Large intestine (tissue), 3 donors: ENCODE data around the gene ADARB1. TPM values are rescaled to one million over a fixed set of nuclear protein-coding genes. Genes with fewer than 3 reads are reported as not detected.

Experiments used
- DNase-seq, 2 donors: peaks; one replicate each; pipeline versions ENCODE4 v3.0.0 to v3.0.0-alpha.2; 2013
- H3K27ac ChIP-seq: one replicate; pipeline ENCODE4 v1.5.1; 2013; ENCODE audit warnings: low read length
- H3K27me3 ChIP-seq: 2 replicates; pipeline ENCODE4 v1.6.1; 2013; ENCODE audit warnings: low read length; ENCODE audit not compliant: control insufficient read depth, insufficient read depth
- H3K36me3 ChIP-seq: 2 replicates; pipeline ENCODE4 v1.6.1; 2013; ENCODE audit warnings: low read length; ENCODE audit not compliant: control insufficient read depth, insufficient read depth
- H3K4me1 ChIP-seq: one replicate; pipeline ENCODE4 v1.6.1; 2013; ENCODE audit warnings: low read length; ENCODE audit not compliant: control insufficient read depth, insufficient read depth
- H3K4me3 ChIP-seq: one replicate; pipeline ENCODE4 v1.5.1; 2013; ENCODE audit warnings: low read length
- H3K9me3 ChIP-seq: one replicate; pipeline ENCODE4 v1.6.1; 2013; ENCODE audit warnings: mild to moderate bottlenecking, low read depth, low read length, moderate library complexity; ENCODE audit not compliant: control insufficient read depth
- WGBS: methylation state at CpG from one replicate; pipeline ENCODE4 v1.1.5; 2013; ENCODE audit warnings: low lambda C conversion rate; ENCODE audit not compliant: insufficient coverage; 5-methylcytosine and 5-hydroxymethylcytosine counted together
- polyA plus RNA-seq: library from polyadenylated mRNA; unstranded; fragments of 120-200 nt; gene quantifications from one replicate; pipeline ENCODE4 v1.2.1, GENCODE V29; 2013

Gene ADARB1
- polyA plus RNA-seq, 1 donor = 12.1 TPM

DNA sequence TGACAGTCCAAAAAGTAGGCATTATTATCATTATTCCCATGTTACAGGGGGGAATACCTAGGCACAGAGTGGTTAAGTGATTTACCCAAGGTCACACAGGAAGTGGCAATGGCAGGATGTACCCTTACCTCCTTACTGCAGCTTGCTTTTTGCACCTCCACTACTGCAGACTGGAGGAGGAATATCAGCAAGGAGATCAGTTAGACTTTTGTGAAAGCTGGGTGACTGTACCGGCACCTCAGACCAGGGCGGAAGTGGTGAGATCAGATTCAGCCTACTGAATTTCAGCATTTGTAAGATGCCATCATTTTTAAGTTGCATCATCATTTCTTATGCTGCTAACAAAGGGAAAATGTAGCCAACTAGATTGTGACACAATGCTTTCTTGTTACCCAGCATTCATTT lies 4.5 kb downstream of the ADARB1 start:
- no peak overlapping the region for H3K4me3 ChIP-seq
- DNase-seq = no peak
- no peaks in the 10 kb centered on the region for H3K9me3 ChIP-seq
- no CpG with 5 or more reads among the region's 2 CpGs for WGBS
- peaks cover 5% of the 10 kb centered on the region for H3K36me3 ChIP-seq
- H3K27ac ChIP-seq = no peak overlapping the region
- no peaks in the 10 kb centered on the region for H3K4me1 ChIP-seq
- peaks cover 11% of the 10 kb centered on the region for H3K27me3 ChIP-seq

DNA sequence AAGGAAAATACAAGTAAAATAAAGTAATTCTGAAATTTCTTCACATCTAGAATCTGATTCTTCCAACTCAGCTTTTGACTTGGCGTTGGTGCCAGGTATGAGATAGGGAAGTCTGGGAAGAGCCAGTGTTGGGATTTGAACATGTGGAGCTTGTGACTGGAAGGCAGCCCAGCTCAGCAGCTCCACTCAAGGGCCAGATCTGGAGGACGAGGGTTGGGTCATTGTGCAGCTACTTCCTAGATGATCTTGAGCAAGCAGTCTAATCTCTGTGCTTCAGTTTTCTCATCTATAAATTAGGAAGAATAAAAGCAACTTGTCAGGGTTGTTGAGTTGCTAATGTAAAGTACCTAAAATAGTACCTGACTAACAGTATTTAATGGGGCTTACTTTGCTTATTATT lies 5.0 kb downstream of the ADARB1 start:
- Histone ChIP-seq H3K27ac (no peak overlapping the region), H3K9me3 (no peaks in the 10 kb centered on the region), H3K27me3 (peaks cover 11% of the 10 kb centered on the region), H3K4me3 (no peak overlapping the region), H3K36me3 (peaks cover 5% of the 10 kb centered on the region), H3K4me1 (no peaks in the 10 kb centered on the region)
- no peak for DNase-seq
- WGBS = no CpG with 5 or more reads among the region's 2 CpGs

GRCh38 chr21:45080232-45080631 lies 5.9 kb downstream of the ADARB1 start:
- Histone ChIP-seq H3K36me3 (peaks cover 5% of the 10 kb centered on the region), H3K27me3 (peaks cover 8% of the 10 kb centered on the region), H3K27ac (no peak overlapping the region), H3K4me1 (no peaks in the 10 kb centered on the region), H3K9me3 (no peaks in the 10 kb centered on the region), H3K4me3 (no peak overlapping the region)
- no peak for DNase-seq
- 100% methylated on average over 2 of the region's 5 CpGs for WGBS

- no peaks in the 10 kb centered on the region for H3K9me3 ChIP-seq
- no peak overlapping the region for H3K4me3 ChIP-seq
- peaks cover 5% of the 10 kb centered on the region for H3K36me3 ChIP-seq
- WGBS = 86% methylated on average over 1 of the region's 8 CpGs
- DNase-seq = no peak
- H3K27me3 ChIP-seq = peaks cover 3% of the 10 kb centered on the region
- H3K4me1 ChIP-seq = no peaks in the 10 kb centered on the region
- H3K27ac ChIP-seq = no peak overlapping the region
These were observed 6.4 kb downstream of the ADARB1 start for GRCh38 chr21:45080639-45081414.

DNA sequence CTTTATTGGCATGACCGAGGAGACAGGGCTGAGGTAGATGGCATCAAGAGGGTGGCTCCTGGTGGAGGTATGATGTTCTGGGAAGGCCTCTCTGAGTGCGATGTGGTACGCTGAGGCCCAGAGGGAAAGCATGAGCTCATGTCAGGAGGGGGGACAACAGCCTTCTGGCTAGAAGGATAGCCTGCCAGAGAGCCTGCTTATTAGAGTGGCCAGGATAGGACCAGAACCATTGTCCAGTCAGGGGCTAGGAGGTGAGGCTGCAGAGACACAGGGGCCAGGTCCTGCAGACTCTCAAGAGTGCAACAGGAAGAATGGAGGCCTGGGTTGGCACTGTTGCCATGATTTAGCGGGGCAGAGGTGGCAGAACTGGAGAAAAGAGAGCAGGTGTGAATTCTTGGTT lies 7.3 kb downstream of the ADARB1 start:
- H3K36me3 ChIP-seq = peaks cover 5% of the 10 kb centered on the region
- no peaks in the 10 kb centered on the region for H3K9me3 ChIP-seq
- DNase-seq = no peak
- no peaks in the 10 kb centered on the region for H3K4me1 ChIP-seq
- no peak overlapping the region for H3K4me3 ChIP-seq
- H3K27ac ChIP-seq = no peak overlapping the region
- no peaks in the 10 kb centered on the region for H3K27me3 ChIP-seq
- no CpG with 5 or more reads among the region's 4 CpGs for WGBS

DNA sequence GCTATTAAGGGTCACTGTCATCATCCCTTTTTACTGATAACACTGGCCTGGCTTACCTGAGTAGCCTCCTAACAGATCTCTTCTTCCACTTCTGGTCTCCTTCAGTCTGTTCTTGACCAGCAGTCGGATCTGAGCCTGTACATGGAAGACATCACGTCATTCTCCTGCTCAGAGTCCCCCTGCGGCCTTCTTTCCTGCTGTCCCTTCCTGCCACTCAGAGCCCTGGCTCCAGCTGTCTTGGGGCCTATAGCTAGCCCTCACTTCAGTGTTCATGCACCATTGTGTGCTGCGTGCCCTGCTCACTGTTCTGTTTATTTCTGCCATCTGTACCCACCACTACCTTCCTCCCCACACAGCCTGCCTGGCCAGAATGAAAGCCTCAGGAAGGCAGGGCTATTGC lies 8.4 kb downstream of the ADARB1 start:
- no CpG with 5 or more reads among the region's 4 CpGs for WGBS
- no peaks in the 10 kb centered on the region for H3K27me3 ChIP-seq
- no peaks in the 10 kb centered on the region for H3K4me1 ChIP-seq
- H3K36me3 ChIP-seq = peaks cover 5% of the 10 kb centered on the region
- no peak overlapping the region for H3K4me3 ChIP-seq
- DNase-seq = no peak
- H3K9me3 ChIP-seq = no peaks in the 10 kb centered on the region
- no peak overlapping the region for H3K27ac ChIP-seq

DNA sequence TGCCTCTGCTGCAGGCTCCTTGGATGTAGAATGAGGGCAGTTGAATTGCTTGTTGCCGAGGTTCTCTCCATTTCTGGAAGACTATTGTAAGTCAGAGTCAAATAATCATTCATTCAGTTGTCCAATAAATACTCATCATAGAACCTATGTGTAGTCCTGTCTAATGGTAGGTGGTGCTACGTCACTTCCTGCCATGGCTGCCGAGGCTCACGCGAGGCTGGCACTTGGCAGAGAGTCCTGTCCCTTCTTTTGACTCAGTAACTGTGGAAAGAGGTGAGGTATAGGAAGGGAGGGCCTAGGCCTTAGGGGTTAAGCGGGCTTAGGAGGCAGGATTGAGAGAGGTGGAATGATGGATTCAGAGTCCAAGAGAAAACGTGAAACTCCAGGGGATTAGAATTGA lies 9.7 kb downstream of the ADARB1 start:
- Histone ChIP-seq H3K27me3 (no peaks in the 10 kb centered on the region), H3K36me3 (peaks cover 5% of the 10 kb centered on the region), H3K27ac (no peak overlapping the region), H3K9me3 (no peaks in the 10 kb centered on the region), H3K4me3 (no peak overlapping the region), H3K4me1 (no peaks in the 10 kb centered on the region)
- 100% methylated on average over 1 of the region's 7 CpGs for WGBS
- no peak for DNase-seq

DNA sequence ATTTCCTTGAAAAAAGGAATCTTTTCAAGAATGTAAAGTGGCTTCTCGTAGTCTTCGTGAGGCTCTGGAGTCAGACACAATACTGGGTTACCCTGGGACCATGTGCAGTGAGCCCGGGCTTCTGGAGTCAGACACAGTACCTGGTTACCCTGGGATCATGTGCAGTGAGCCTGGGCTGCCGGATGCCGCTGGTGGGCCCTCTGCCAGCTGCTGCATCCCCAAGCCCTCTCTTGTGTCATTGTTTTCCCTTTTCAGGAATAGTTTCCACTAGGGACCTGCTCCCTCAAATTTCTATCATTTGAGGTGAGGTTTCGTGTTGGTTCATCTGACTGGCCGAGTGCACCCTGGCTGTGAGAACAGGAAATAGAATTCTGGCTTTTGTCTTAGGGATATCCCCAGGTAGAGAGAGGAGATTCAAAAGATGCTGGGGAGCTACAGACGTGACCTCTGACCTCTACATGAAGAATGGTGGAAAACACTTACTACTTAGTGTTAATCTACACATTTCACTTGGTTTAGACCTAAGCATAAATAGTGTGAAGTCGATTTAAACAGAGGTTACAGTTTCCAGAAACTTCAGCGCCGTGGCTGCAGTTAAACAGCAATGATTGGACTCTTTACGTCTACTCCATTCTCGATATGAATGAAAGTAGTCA lies 10.6 kb downstream of the ADARB1 start:
- no peaks in the 10 kb centered on the region for H3K4me1 ChIP-seq
- no CpG with 5 or more reads among the region's 13 CpGs for WGBS
- no peak for DNase-seq
- no peaks in the 10 kb centered on the region for H3K9me3 ChIP-seq
- no peak overlapping the region for H3K27ac ChIP-seq
- no peak overlapping the region for H3K4me3 ChIP-seq
- H3K27me3 ChIP-seq = no peaks in the 10 kb centered on the region
- H3K36me3 ChIP-seq = peaks cover 5% of the 10 kb centered on the region

- no peaks in the 10 kb centered on the region for H3K4me1 ChIP-seq
- H3K4me3 ChIP-seq = no peak overlapping the region
- H3K9me3 ChIP-seq = no peaks in the 10 kb centered on the region
- H3K27ac ChIP-seq = no peak overlapping the region
- WGBS = no CpG with 5 or more reads among the region's 6 CpGs
- H3K36me3 ChIP-seq = peaks cover 5% of the 10 kb centered on the region
- DNase-seq = no peak
- no peaks in the 10 kb centered on the region for H3K27me3 ChIP-seq
These were observed 11.3 kb downstream of the ADARB1 start for GRCh38 chr21:45085700-45086099.

DNA sequence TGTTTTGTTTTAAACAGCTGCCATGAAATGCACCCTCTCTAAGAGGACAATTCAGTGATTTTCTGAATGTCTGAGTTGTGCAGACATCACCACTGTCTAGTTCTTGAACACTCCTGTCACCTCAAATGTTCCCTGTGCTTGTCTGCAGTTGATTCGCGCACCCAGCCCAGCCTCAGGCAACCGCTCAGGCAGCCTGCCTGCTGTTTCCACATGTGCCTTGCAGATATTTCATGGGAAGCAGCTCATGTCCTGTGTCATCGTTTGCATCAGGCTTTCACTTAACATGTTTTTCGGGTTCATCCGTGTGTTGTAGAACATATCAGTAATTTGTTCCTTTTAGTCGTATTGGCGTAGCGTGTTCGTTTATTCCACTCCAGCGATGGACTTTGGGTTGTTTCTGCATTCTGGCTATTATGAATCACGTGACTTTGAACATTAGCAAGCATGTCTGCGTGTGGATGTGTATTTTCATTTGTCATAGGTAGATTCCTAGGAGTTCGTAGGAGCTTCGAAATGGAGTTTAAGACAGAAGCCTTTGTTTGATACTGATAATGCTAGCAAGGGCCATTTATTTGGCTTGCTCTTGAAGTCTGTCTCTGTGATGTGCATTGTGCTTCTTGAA lies 12.1 kb downstream of the ADARB1 start:
- H3K4me1 ChIP-seq = no peaks in the 10 kb centered on the region
- no peak for DNase-seq
- no peak overlapping the region for H3K27ac ChIP-seq
- peaks cover 4% of the 10 kb centered on the region for H3K36me3 ChIP-seq
- 80% methylated on average over 2 of the region's 15 CpGs for WGBS
- no peak overlapping the region for H3K4me3 ChIP-seq
- no peaks in the 10 kb centered on the region for H3K27me3 ChIP-seq
- no peaks in the 10 kb centered on the region for H3K9me3 ChIP-seq
